ENCODE results near the gene PATE4.

- TF ChIP-seq POLR2A (IDR thresholded peaks at IDR 0.05; ENCODE audit: low read length) (no peak), CTCF (IDR thresholded peaks at IDR 0.05) (no peak), RFX5 (IDR thresholded peaks at IDR 0.05) (no peak), POLR2AphosphoS2 (conservative IDR thresholded peaks at IDR 0.05; ENCODE audit: low read length) (no peak), E2F6 (IDR thresholded peaks at IDR 0.05; ENCODE audit: borderline replicate concordance, low read depth) (no peak), CEBPB (IDR thresholded peaks at IDR 0.05) (no peak), BHLHE40 (IDR thresholded peaks at IDR 0.05; ENCODE audit: low read depth, low read length) (no peak)
These were observed 30.7 kb upstream of the PATE4 start for GRCh38 chr11:125802387-125802786.

Data from A549 (cell line).